Colonic mucosa (tissue), 4 donors: ENCODE data around the gene PRKCA. TPM values are rescaled to one million over a fixed set of nuclear protein-coding genes. Genes with fewer than 3 reads are reported as not detected.

Experiments used
- DNase-seq: peaks from one replicate; pipeline ENCODE4 v3.0.0-alpha.2; 2020
- H3K27ac ChIP-seq: fragments of 200-600 bp; one replicate; pipeline ENCODE4 v1.8.0; 2021
- H3K27me3 ChIP-seq: fragments of 200-600 bp; one replicate; pipeline ENCODE4 v1.8.0; 2021
- H3K36me3 ChIP-seq: fragments of 200-600 bp; one replicate; pipeline ENCODE4 v1.8.0; 2021
- H3K4me1 ChIP-seq: fragments of 200-600 bp; one replicate; pipeline ENCODE4 v1.8.0; 2021; ENCODE audit warnings: mild to moderate bottlenecking
- H3K4me3 ChIP-seq: fragments of 200-600 bp; one replicate; pipeline ENCODE4 v1.8.0; 2021
- H3K9ac ChIP-seq, 2 donors: one replicate each; pipeline ENCODE4 v1.7.0; 2013; ENCODE audit warnings: control low read depth in 2 of 2, low read depth in 2 of 2, low read length in 2 of 2
- H3K9me3 ChIP-seq: fragments of 200-600 bp; one replicate; pipeline ENCODE4 v1.8.0; 2021
- CTCF ChIP-seq: fragments of 200-600 bp; IDR thresholded peaks from one replicate; pipeline ENCODE4 v1.8.0; 2022; ENCODE audit warnings: antibody characterized with exemption, mild to moderate bottlenecking
- intact Hi-C: fragments of 100-400 bp; cut with DNase I; formaldehyde crosslinking; loops from one replicate; pipeline ENCODE4 v1.14.1; 2022
- total RNA-seq, 2 donors: library from RNA; stranded (reverse); fragmentation: NEBNext Ultra II Directional in 1 of 2; extraction: Animal tissue kit (Norgen Biotek cat#: 25700) in 1 of 2; gene quantifications; one replicate each; pipeline ENCODE4 v1.2.1, GENCODE V29; 2021
- donor health status: healthy.
- donor health status: DM: no; HTN: no; CAD: no.
- donor health status: DM: no; HTN: no; CAD: no.

PRKCA gene
- total RNA-seq, 2 donors from 2014 or later = 40.0 to 41.8 TPM

GRCh38 chr17:66386498-66387351 is 84.3 kb downstream of the PRKCA start:
- no peaks in the 10 kb centered on the region for H3K27me3 ChIP-seq
- H3K9ac ChIP-seq = peak overlapping the region in 1 of 2 donors; percentile 48
- intact Hi-C loops = no loop called here
- H3K9me3 ChIP-seq = no peaks in the 10 kb centered on the region
- peak overlapping the region; percentile 45 for H3K27ac ChIP-seq
- TF ChIP-seq CTCF = no peak
- no peaks in the 10 kb centered on the region for H3K36me3 ChIP-seq
- no peak overlapping the region for H3K4me3 ChIP-seq
- DNase-seq = no peak
- H3K4me1 ChIP-seq = no peaks in the 10 kb centered on the region

- no peak overlapping the region for H3K4me3 ChIP-seq
- H3K27me3 ChIP-seq = no peaks in the 10 kb centered on the region
- no peaks in the 10 kb centered on the region for H3K36me3 ChIP-seq
- peak overlapping the region in 1 of 2 donors; percentile 48 for H3K9ac ChIP-seq
- intact Hi-C loops = no loop called here
- no peaks in the 10 kb centered on the region for H3K4me1 ChIP-seq
- no peak for DNase-seq
- H3K9me3 ChIP-seq = no peaks in the 10 kb centered on the region
- no peak for TF ChIP-seq CTCF
- peak overlapping the region; percentile 45 for H3K27ac ChIP-seq
Measured at GRCh38 chr17:66387392-66387981, 85.1 kb downstream of the PRKCA start.

DNA sequence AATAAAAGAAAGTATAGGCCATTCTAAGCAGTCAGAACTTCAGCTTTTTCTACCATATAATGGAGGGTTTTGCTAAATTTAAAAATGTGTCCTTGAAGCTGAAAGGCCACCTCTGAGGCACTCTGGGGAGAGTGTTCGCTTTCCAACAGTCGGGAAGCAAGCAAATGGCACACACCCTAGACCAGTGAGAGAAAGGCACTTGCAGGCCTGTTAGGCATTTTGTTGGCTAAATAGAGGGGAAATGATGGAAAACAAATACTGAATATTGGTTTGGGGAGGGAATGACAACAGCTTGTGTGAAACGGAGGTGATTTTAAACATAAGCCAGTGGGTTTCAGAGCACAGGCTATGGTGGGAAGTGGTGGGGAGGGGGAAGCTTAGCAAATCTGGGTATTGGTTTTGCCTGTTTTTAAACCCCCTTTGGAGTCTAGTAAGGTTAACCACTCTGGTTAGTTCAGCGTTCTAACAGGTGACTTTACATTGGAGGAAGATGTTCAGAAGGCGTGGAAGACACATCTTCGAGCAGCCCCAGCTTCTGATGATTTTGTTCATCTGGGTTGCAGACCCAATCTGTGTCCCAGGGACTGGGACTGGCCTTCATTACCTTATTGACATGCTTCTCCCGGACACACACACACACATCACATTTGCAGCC is 90.5 kb downstream of the PRKCA start:
- H3K9ac ChIP-seq = no peak overlapping the region
- no peaks in the 10 kb centered on the region for H3K9me3 ChIP-seq
- H3K4me3 ChIP-seq = no peak overlapping the region
- no peaks in the 10 kb centered on the region for H3K27me3 ChIP-seq
- TF ChIP-seq CTCF = no peak
- H3K4me1 ChIP-seq = no peaks in the 10 kb centered on the region
- DNase-seq = no peak
- no peak overlapping the region for H3K27ac ChIP-seq
- no peaks in the 10 kb centered on the region for H3K36me3 ChIP-seq
- intact Hi-C loops = no loop called here

DNA sequence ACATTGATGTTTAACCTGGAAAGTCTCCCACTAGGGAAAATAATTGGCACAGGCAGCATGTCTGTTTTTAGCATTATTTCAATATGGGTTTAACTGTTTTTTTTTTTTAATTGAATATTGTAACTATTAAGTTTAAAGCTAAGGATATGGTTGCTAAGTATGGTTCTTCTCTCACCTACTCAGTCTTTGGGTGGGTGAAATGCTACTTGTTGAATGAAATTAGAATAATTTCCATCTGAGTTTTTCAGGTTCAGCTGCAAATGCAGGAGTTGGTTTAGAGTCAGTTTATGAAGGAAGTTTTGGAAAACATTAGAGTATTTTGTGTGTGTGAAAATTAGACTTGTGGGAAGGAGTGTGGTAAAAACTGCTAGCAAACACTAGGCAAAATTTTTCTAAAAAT is 93.5 kb downstream of the PRKCA start:
- intact Hi-C loops = no loop called here
- H3K4me3 ChIP-seq = no peak overlapping the region
- no peak for TF ChIP-seq CTCF
- H3K9me3 ChIP-seq = no peaks in the 10 kb centered on the region
- H3K9ac ChIP-seq = no peak overlapping the region
- H3K27ac ChIP-seq = no peak overlapping the region
- H3K4me1 ChIP-seq = no peaks in the 10 kb centered on the region
- no peaks in the 10 kb centered on the region for H3K27me3 ChIP-seq
- no peaks in the 10 kb centered on the region for H3K36me3 ChIP-seq
- DNase-seq = no peak

DNA sequence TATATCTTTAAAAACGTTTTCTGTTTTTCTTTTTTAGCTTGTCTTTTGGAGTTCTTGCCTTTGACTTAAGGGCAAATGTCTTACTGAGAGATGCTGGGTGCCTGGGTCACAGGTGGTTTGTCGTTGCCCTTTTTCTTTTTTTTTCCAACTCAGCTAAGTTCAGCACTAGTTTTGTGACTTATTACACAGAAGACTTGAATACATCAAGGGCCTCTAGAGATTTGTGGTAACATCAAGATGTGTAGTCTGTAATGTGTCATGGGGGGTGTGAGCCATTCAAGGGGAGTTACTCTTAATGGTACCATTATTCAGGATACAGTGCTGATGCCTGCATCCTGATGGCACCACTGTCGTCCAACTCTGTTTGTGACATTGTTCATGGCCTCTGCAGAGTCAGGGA is 95.1 kb downstream of the PRKCA start:
- Histone ChIP-seq H3K36me3 (no peaks in the 10 kb centered on the region), H3K27ac (no peak overlapping the region), H3K4me3 (no peak overlapping the region), H3K9ac (no peak overlapping the region), H3K27me3 (no peaks in the 10 kb centered on the region), H3K4me1 (no peaks in the 10 kb centered on the region), H3K9me3 (no peaks in the 10 kb centered on the region)
- no peak for DNase-seq
- TF ChIP-seq CTCF = no peak
- intact Hi-C loops = no loop called here
